ENCODE data around the gene SARDH. TPM values are rescaled to one million over a fixed set of nuclear protein-coding genes. Genes with fewer than 3 reads are reported as not detected.

SARDH gene
- total RNA-seq, 1 experiment from 2014 or later, result 5.6 TPM

GRCh38 chr9:133696071-133696472 is 42.1 kb downstream of the SARDH start (continued):
- no peak for TF ChIP-seq REST (IDR thresholded peaks at IDR 0.05; ENCODE audit: low read depth)
- TF ChIP-seq JUND (IDR thresholded peaks at IDR 0.05), result no peak
- TF ChIP-seq SRF (IDR thresholded peaks at IDR 0.05; ENCODE audit: low read depth), result no peak
- TF ChIP-seq, protein P1, sequence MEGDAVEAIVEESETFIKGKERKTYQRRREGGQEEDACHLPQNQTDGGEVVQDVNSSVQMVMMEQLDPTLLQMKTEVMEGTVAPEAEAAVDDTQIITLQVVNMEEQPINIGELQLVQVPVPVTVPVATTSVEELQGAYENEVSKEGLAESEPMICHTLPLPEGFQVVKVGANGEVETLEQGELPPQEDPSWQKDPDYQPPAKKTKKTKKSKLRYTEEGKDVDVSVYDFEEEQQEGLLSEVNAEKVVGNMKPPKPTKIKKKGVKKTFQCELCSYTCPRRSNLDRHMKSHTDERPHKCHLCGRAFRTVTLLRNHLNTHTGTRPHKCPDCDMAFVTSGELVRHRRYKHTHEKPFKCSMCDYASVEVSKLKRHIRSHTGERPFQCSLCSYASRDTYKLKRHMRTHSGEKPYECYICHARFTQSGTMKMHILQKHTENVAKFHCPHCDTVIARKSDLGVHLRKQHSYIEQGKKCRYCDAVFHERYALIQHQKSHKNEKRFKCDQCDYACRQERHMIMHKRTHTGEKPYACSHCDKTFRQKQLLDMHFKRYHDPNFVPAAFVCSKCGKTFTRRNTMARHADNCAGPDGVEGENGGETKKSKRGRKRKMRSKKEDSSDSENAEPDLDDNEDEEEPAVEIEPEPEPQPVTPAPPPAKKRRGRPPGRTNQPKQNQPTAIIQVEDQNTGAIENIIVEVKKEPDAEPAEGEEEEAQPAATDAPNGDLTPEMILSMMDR (IDR thresholded peaks at IDR 0.05 in 2 of 3, conservative IDR thresholded peaks at IDR 0.05 in 1 of 3; ENCODE audit: borderline replicate concordance in 1 of 3, insufficient read depth in 1 of 3, low read depth in 2 of 3, low read length in 2 of 3), result no peak

- Histone ChIP-seq H4K20me1 (ENCODE audit: insufficient read depth) (no peaks in the 10 kb centered on the region), H3K36me3 (ENCODE audit: control insufficient read depth in 1 of 2, insufficient read depth in 2 of 2, low read length in 2 of 2) (no peaks in the 10 kb centered on the region), H3K4me2 (ENCODE audit: low read length) (no peak overlapping the region), H3K9ac (ENCODE audit: low read length) (no peak overlapping the region), H3K27ac (ENCODE audit: low read depth, low read length) (no peak overlapping the region), H3K27me3 (ENCODE audit: insufficient read depth, low read length) (0 out of 2 replicates have a peak, but pooled peaks cover 10% of the 10 kb centered on the region), H3K9me3 (ENCODE audit: control insufficient read depth in 1 of 2, insufficient read depth in 1 of 2, low read depth in 1 of 2, low read length in 2 of 2) (no peaks in the 10 kb centered on the region), H3K9me2 (ENCODE audit: insufficient read depth) (no peaks in the 10 kb centered on the region), H3K4me1 (ENCODE audit: control insufficient read depth in 1 of 2, insufficient read depth in 2 of 2, low read length in 2 of 2) (peaks cover 6 to 8% of the 10 kb centered on the region in 2 experiments; a peak in 2 of 4 replicates), H2AFZ (ENCODE audit: low read depth, low read length, poor library complexity, severe bottlenecking) (no peak overlapping the region), H3K79me2 (ENCODE audit: insufficient read depth, low read length) (no peaks in the 10 kb centered on the region), H3K4me3 (replicated peaks in 1 of 2; ENCODE audit: low read depth in 1 of 2, low read length in 2 of 2) (no peak overlapping the region)
- ATAC-seq (no peak), DNase-seq (ENCODE audit: low read depth, low spot score) (no peak)
- RAD21 ChIA-PET (ENCODE audit: low non-redundant PET in 1 of 2, low total read pairs in 2 of 2, uncharacterized antibody in 2 of 2, unreplicated experiment in 2 of 2), result no interaction called here
- POLR2A ChIA-PET, result no interaction called here
- BruUV-seq (replicated peaks), result no TSS peak
- TF ChIP-seq JUND (IDR thresholded peaks at IDR 0.05), result no peak
- no peak for TF ChIP-seq EZH2 (IDR thresholded peaks at IDR 0.05)
- TF ChIP-seq YY1 (IDR thresholded peaks at IDR 0.05; ENCODE audit: extremely low read depth, insufficient replicate concordance, low read depth, low read length), result no peak
- intact Hi-C loops (cut with micrococcal nuclease), result no loop called here
- CTCF ChIA-PET, result no interaction called here
Observed at GRCh38 chr9:133694686-133695085, 43.5 kb downstream of the SARDH start.

Data from HCT116 (cell line).